Cardiac fibroblast (primary cell): ENCODE results near the gene ZNF436.
"Not testable (repeated sequence)": the region's sequence is repeated elsewhere in the genome, so short reads cannot be mapped to it uniquely, and the experiment has no call there.

Experiments
- DNase-seq, 2 donors: peaks; one replicate each; pipeline versions ENCODE4 v3.0.0 to v3.0.0-alpha.2; 2010; ENCODE audit warnings: low read depth in 2 of 2
- H3K4me3 ChIP-seq, 2 donors: replicated peaks in 1 of 2; 1 replicate in 1 of 2; 2 replicates in 1 of 2; pipeline ENCODE4 v1.5.1; 2011; ENCODE audit warnings: low read depth in 2 of 2, low read length in 2 of 2, mild to moderate bottlenecking in 2 of 2, moderate library complexity in 1 of 2
- TF ChIP-seq, protein P1 (sequence below): IDR thresholded peaks from one replicate; pipeline ENCODE4 v1.5.1; 2011; ENCODE audit warnings: low read depth, mild to moderate bottlenecking, low read length, inconsistent platforms

ZNF436 gene

DNA sequence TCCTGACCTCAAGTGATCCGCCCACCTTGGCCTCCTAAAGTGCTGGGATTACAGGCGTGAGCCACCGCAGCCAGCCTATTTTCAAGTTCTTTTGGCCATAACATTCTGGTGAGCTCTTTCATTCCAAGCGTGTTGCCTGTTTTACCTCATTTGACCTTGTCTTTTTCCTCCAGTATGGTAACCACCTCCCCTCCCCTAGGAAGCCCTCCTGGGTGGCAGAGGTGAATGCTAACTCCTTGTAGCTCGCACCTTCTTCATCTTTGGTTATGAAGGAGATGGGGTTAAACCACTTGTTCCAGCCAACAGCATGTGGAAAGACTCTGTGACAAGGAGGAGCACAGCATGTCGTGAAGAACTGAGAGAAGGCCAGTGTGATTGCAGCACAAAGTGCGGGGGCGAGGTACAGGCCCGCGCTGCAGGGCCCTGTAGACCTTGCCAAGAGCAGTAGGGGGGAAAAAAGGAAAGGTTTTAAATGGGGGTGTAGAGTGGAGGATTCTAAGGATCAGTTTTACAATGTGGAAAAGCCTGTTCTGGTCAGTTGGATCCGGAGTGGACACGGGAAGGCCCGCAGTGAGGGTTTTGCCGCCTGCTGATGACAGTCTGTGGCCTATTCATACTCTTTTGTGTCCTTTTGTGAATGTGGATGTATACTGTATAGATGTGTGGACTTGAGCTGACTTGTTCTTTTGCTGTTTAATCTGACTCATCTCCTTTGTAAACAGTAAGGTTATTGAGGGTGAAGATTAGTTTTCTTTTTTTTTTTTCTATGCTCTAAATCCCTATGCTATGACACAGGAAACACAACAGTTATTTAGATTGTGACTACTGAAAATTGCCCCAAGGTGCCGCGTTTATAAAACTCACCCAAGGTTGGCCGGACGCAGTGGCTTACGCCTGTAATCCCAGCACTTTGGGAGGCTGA lies 7.5 kb upstream of the ZNF436 start:
- TF ChIP-seq, protein P1, sequence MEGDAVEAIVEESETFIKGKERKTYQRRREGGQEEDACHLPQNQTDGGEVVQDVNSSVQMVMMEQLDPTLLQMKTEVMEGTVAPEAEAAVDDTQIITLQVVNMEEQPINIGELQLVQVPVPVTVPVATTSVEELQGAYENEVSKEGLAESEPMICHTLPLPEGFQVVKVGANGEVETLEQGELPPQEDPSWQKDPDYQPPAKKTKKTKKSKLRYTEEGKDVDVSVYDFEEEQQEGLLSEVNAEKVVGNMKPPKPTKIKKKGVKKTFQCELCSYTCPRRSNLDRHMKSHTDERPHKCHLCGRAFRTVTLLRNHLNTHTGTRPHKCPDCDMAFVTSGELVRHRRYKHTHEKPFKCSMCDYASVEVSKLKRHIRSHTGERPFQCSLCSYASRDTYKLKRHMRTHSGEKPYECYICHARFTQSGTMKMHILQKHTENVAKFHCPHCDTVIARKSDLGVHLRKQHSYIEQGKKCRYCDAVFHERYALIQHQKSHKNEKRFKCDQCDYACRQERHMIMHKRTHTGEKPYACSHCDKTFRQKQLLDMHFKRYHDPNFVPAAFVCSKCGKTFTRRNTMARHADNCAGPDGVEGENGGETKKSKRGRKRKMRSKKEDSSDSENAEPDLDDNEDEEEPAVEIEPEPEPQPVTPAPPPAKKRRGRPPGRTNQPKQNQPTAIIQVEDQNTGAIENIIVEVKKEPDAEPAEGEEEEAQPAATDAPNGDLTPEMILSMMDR = no peak
- no peak overlapping the region for H3K4me3 ChIP-seq
- DNase-seq = peak; percentile 74 to 76

DNA sequence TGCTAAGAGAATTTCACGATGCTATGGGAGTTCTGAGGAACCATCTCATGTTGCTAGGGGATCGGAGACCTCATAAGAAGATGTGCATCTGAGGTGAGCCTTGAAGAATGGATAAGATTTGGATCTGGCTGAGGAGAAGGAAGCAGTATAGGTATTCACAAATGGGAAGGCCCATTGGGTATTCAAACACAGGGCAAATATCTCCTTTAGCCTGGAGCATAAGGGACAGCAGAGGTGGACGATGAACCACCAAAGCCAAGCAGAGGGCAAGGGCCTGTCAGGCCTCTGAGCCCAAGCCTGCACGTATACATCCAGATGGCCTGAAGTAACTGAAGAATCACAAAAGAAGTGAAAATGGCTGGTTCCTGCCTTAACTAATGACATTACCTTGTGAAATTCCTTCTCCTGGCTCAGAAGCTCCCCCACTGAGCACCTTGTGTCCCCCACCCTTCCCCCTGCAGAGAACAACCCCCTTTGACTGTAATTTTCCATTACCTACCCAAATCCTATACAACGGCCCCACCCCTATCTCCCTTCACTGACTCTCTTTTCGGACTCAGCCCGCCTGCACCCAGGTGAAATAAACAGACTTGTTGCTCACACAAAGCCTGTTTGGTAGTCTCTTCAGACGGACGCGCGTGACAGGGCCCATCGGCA lies 4.6 kb upstream of the ZNF436 start:
- not testable (repeated sequence) for DNase-seq, H3K4me3 ChIP-seq

DNA sequence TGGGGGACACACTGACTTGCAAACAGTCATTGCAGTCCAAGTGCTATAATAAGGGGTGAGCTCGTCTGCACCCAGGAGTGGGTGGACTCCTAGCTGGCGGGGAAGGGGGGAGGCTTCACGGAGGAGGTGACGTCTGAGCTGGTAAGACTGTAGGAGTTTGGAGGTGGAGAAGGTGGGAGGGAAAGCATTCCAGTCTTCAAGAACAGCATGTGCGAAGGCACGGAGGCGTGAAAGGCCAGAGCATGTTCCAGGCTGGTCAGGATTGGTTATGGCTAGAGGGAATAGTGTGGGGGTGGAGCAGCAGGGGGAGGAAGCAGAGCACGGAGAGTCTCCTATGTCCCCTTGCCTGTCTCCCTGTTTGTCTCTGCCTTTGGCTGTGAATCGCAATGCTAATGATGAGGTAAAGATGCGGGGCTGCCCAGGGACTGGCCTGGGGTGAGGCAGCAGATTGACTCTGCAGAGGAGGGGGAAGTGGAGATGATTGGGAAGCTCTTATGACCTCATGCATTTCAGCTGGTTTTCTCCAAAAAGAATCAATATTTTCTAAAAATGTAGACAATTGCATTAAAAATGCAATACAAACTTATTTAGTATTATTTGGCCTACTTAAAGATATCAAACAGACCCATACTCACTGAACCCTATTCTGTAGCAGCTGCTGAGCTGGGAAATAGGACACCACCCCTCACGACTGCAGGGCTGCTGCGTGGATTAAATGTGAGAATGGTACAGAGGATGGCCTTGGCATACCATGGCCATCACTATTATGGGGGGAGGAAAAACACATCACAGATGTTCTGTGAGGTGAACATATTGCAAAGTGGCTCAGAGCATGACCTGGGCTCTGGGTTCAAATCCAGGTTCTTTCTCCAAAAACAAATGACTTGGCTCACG lies 2.6 kb upstream of the ZNF436 start:
- DNase-seq = no peak
- H3K4me3 ChIP-seq = no peak overlapping the region
- TF ChIP-seq, protein P1 = no peak

DNA sequence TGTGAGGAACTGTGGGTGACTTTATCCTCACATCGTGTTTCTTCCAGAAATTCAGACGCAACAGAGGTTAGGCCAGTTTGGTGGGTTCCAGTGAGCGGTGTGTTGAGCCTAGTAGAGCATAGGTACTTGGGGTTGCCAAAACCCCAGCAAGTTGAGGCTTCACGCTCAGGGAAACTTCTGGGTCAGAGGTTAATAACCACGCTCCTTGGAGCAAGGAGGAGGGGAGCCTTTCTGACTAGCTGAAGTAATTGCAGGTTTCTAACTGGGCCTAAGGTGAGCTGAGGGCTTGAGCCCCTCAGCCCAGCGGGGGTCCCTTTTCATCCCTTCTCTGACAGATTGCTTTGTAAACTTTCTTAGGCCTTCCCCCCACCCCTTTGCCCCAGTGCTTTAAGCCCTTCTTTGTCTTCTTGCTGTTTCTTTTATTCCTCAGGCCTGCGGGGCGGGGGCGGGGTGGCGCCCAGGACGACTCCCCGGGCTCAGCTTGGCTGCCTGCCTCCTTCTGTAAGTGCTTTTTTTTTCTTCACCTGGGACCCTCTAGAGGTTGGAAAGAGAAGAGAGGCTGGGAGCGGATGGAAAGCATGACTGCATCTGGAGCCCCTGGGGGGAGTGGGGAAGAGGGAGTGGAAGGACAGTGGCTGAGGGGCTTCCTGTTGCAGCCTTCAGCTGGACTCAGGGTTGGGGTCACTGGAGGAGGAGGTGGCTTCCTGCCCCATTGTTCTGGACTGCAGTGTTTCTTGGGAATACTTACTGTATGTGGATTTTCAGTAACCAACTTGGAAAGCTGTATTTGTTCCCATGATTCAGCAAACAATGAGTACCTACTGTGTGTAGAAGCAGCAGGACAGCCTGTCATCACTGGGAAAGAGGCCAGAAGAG lies 1.3 kb upstream of the ZNF436 start:
- DNase-seq = peak; percentile 34 to 61
- peak overlapping the region in 1 of 2 donors; percentile 28 for H3K4me3 ChIP-seq
- TF ChIP-seq, protein P1 = peak; percentile 5

DNA sequence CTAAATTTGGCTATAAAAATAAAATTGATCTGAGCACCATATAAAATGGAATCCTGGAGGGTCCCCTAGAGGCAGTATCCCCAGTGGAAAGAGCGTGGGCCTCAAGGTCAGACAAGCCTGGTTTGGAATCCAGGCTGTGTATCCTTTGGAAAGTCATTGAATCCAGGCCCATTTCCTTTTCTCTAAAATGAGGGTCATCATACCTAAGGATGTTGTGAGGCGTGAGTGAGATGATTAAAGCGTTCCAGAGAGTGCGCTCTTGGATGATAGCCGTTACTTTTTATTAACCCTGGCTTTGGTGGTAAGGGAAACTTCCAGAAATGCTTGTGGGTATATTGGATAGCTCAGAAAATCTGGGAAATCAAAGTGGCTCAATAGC lies 683 bp upstream of the ZNF436 start:
- DNase-seq = peak in 1 of 2 donors; percentile 5
- peak overlapping the region; percentile 72 to 93 for H3K4me3 ChIP-seq
- TF ChIP-seq, protein P1 = no peak

DNA sequence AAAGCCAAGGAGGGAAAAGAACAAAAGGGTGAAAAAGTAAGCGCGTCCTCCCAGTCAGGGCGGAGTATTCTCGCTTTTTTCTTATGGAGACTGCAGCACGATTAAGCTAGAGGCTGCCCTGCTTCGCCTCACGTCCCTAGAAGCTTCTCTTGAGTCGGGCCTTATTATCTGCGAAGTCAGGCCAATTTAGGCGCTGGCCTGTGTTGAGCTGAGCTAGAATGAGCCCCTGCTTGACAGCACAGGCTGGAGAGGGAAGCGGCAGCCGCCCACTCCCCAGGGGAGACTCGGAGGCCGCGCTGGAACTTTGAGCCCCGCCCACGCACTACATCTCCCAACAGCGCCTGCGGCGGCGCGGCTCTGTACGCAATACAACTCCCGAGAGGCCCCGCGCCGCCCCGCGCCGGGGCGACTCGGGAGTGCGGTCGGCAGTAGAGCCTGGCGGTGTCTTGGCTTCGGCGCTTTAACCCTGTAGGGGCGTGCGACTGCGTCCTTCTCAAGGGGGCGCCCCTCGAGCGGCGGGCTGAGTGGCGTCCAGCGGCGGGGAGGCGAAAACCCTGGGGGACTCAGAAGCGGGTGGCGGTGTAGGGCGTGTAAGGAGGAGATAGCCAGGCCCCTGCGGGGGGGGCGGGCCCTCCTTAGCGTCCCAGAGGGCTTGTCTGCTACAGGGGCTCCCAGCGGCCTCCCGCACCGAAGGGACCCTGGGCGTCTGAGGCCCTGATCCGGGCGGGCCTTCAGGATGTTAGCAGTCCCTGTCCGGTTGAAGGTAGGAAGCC lies 888 bp downstream of the ZNF436 start:
- peak; percentile 89 to 94 for DNase-seq
- TF ChIP-seq, protein P1 = no peak
- H3K4me3 ChIP-seq = peak overlapping the region; percentile 72 to 93
